Measurements from ENCODE around the gene XIRP2. TPM values are rescaled to one million over a fixed set of nuclear protein-coding genes. Genes with fewer than 3 reads are reported as not detected.

The XIRP2 gene
- total and polyA plus RNA-seq, 2 of the 13 experiments (the other 11 are each of a cell fraction or from before 2014, with no cell fraction given), result 0.04 to 0.05 TPM

DNA sequence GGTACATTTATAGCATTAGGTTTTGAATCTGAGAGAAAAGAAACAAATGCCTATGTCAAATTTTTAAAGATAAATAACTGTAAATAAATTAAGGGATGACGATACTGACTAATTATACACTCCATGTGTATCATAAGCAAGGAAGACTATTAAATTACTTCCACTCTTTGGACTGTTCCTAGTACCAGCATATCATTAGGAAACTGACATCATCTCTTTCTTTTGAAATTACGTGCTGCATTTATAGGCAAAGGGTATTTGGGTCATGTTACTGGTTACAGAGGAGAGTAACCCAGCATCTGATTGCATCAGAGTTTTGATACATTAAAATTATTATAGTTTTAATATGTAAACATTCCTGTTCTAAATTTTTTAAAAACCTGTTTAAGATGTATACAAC is 309.7 kb downstream of the XIRP2 start:
- TF ChIP-seq ZNF317 (CRISPR knock-in tag; IDR thresholded peaks at IDR 0.05) (no peak), SALL1 (CRISPR knock-in tag; IDR thresholded peaks at IDR 0.05) (no peak), HHEX (CRISPR knock-in tag; IDR thresholded peaks at IDR 0.05) (no peak), ZFP41 (CRISPR knock-in tag; IDR thresholded peaks at IDR 0.05; ENCODE audit: borderline replicate concordance) (no peak), SP4 (CRISPR knock-in tag; IDR thresholded peaks at IDR 0.05) (no peak), SP2 (CRISPR knock-in tag; IDR thresholded peaks at IDR 0.05) (no peak)
- TF ChIP-seq, protein P1, sequence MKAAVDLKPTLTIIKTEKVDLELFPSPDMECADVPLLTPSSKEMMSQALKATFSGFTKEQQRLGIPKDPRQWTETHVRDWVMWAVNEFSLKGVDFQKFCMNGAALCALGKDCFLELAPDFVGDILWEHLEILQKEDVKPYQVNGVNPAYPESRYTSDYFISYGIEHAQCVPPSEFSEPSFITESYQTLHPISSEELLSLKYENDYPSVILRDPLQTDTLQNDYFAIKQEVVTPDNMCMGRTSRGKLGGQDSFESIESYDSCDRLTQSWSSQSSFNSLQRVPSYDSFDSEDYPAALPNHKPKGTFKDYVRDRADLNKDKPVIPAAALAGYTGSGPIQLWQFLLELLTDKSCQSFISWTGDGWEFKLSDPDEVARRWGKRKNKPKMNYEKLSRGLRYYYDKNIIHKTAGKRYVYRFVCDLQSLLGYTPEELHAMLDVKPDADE (CRISPR knock-in tag; IDR thresholded peaks at IDR 0.05), result no peak
- TF ChIP-seq, protein P2, sequence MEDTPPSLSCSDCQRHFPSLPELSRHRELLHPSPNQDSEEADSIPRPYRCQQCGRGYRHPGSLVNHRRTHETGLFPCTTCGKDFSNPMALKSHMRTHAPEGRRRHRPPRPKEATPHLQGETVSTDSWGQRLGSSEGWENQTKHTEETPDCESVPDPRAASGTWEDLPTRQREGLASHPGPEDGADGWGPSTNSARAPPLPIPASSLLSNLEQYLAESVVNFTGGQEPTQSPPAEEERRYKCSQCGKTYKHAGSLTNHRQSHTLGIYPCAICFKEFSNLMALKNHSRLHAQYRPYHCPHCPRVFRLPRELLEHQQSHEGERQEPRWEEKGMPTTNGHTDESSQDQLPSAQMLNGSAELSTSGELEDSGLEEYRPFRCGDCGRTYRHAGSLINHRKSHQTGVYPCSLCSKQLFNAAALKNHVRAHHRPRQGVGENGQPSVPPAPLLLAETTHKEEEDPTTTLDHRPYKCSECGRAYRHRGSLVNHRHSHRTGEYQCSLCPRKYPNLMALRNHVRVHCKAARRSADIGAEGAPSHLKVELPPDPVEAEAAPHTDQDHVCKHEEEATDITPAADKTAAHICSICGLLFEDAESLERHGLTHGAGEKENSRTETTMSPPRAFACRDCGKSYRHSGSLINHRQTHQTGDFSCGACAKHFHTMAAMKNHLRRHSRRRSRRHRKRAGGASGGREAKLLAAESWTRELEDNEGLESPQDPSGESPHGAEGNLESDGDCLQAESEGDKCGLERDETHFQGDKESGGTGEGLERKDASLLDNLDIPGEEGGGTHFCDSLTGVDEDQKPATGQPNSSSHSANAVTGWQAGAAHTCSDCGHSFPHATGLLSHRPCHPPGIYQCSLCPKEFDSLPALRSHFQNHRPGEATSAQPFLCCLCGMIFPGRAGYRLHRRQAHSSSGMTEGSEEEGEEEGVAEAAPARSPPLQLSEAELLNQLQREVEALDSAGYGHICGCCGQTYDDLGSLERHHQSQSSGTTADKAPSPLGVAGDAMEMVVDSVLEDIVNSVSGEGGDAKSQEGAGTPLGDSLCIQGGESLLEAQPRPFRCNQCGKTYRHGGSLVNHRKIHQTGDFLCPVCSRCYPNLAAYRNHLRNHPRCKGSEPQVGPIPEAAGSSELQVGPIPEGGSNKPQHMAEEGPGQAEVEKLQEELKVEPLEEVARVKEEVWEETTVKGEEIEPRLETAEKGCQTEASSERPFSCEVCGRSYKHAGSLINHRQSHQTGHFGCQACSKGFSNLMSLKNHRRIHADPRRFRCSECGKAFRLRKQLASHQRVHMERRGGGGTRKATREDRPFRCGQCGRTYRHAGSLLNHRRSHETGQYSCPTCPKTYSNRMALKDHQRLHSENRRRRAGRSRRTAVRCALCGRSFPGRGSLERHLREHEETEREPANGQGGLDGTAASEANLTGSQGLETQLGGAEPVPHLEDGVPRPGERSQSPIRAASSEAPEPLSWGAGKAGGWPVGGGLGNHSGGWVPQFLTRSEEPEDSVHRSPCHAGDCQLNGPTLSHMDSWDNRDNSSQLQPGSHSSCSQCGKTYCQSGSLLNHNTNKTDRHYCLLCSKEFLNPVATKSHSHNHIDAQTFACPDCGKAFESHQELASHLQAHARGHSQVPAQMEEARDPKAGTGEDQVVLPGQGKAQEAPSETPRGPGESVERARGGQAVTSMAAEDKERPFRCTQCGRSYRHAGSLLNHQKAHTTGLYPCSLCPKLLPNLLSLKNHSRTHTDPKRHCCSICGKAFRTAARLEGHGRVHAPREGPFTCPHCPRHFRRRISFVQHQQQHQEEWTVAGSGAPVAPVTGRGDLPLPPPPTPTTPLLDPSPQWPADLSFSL (CRISPR knock-in tag; IDR thresholded peaks at IDR 0.05), result no peak
- TF ChIP-seq, protein P3, sequence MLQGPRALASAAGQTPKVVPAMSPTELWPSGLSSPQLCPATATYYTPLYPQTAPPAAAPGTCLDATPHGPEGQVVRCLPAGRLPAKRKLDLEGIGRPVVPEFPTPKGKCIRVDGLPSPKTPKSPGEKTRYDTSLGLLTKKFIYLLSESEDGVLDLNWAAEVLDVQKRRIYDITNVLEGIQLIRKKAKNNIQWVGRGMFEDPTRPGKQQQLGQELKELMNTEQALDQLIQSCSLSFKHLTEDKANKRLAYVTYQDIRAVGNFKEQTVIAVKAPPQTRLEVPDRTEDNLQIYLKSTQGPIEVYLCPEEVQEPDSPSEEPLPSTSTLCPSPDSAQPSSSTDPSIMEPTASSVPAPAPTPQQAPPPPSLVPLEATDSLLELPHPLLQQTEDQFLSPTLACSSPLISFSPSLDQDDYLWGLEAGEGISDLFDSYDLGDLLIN (CRISPR knock-in tag; IDR thresholded peaks at IDR 0.05; ENCODE audit: borderline replicate concordance), result no peak
- TF ChIP-seq, protein P4, sequence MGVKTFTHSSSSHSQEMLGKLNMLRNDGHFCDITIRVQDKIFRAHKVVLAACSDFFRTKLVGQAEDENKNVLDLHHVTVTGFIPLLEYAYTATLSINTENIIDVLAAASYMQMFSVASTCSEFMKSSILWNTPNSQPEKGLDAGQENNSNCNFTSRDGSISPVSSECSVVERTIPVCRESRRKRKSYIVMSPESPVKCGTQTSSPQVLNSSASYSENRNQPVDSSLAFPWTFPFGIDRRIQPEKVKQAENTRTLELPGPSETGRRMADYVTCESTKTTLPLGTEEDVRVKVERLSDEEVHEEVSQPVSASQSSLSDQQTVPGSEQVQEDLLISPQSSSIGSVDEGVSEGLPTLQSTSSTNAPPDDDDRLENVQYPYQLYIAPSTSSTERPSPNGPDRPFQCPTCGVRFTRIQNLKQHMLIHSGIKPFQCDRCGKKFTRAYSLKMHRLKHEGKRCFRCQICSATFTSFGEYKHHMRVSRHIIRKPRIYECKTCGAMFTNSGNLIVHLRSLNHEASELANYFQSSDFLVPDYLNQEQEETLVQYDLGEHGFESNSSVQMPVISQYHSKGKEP (CRISPR knock-in tag; IDR thresholded peaks at IDR 0.05), result no peak
- TF ChIP-seq, protein P5, sequence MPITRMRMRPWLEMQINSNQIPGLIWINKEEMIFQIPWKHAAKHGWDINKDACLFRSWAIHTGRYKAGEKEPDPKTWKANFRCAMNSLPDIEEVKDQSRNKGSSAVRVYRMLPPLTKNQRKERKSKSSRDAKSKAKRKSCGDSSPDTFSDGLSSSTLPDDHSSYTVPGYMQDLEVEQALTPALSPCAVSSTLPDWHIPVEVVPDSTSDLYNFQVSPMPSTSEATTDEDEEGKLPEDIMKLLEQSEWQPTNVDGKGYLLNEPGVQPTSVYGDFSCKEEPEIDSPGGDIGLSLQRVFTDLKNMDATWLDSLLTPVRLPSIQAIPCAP (CRISPR knock-in tag; IDR thresholded peaks at IDR 0.05; ENCODE audit: low read depth), result no peak
- 14% methylated on average over 2 of the region's 2 CpGs for WGBS (ENCODE audit: low lambda C conversion rate)
- in situ Hi-C loops (cut with HindIII; ENCODE audit: extremely low pct_ligation_motif_present, low pct_unique_long_range_greater_than_20kb), result no loop called here
- BruUV-seq (replicated peaks), result no TSS peak
- H3K4me1 ChIP-seq (ENCODE audit: insufficient read depth, low read length), result 0 out of 2 replicates have a peak, but pooled peaks cover 10% of the 10 kb centered on the region
- no peaks in the 10 kb centered on the region for H4K20me1 ChIP-seq (ENCODE audit: insufficient read depth, low read length)
- intact Hi-C loops (cut with micrococcal nuclease; ENCODE audit: unreplicated experiment), result no loop called here
- H3K9ac ChIP-seq (ENCODE audit: insufficient read depth, low read depth, low read length), result no peak overlapping the region
- H3K36me3 ChIP-seq (replicated peaks in 1 of 2; ENCODE audit: control insufficient read depth in 1 of 2, insufficient read depth in 2 of 2, low read length in 2 of 2), result no peaks in the 10 kb centered on the region
- H2AFZ ChIP-seq (ENCODE audit: low read length), result no peak overlapping the region
- CTCF ChIA-PET (ENCODE audit: low intra/inter-chr PET ratio, low total read pairs), result no interaction called here
- H3K9me3 ChIP-seq (ENCODE audit: low read length), result no peaks in the 10 kb centered on the region
- H3K4me3 ChIP-seq (replicated peaks in 1 of 3; ENCODE audit: insufficient read depth in 1 of 3, low read depth in 2 of 3, low read length in 3 of 3), result no peak overlapping the region
- DNase-seq (ENCODE audit: low spot score) (no peak), FAIRE-seq (no peak), ATAC-seq (no peak)
- H3K4me2 ChIP-seq (ENCODE audit: low read depth, low read length), result no peak overlapping the region
- POLR2A ChIA-PET, result no interaction called here
- no peak overlapping the region for H3K27ac ChIP-seq (ENCODE audit: extremely low read length, insufficient read depth, low read length)
- H3K79me2 ChIP-seq (ENCODE audit: insufficient read depth, low read length), result no peaks in the 10 kb centered on the region
- no peaks in the 10 kb centered on the region for H3K27me3 ChIP-seq (ENCODE audit: control insufficient read depth in 1 of 2, insufficient read depth in 2 of 2, low read length in 2 of 2)
